Panc1 (cell line): ENCODE measurements around the gene CIB2. TPM values are rescaled to one million over a fixed set of nuclear protein-coding genes. Genes with fewer than 3 reads are reported as not detected.
A peak's percentile ranks its signal among the peaks of the same experiment; 100 is the strongest.

Experiments
- ATAC-seq: fragments of 200-7000 bp; cut with Tn5 transposase; 2 replicates; pipeline ENCODE4 v1.9.1; 2020; ENCODE audit warnings: mild to moderate bottlenecking, moderate library complexity
- BruUV-seq: library from RNA; stranded (reverse); fragments of 400-500 nt; replicated peaks from 2 replicates; lab custom pipeline; 2021; lab: Mats Ljungman, UMichigan
- CTCF ChIA-PET: fragments of 300-600 bp; sonication (Branson Sonifier 250); formaldehyde crosslinking; loops from one replicate; lab custom pipeline; 2022; ENCODE audit warnings: antibody characterized with exemption; lab: Charles Lee
- POLR2A ChIA-PET: fragments of 300-600 bp; sonication (Branson Sonifier 250); formaldehyde crosslinking; loops from one replicate; lab custom pipeline; 2022; ENCODE audit warnings: antibody characterized with exemption; lab: Charles Lee
- DNase-seq: peaks from one replicate; pipeline ENCODE4 v3.0.0-alpha.2; 2010; ENCODE audit warnings: low read depth, low spot score
- H3K27ac ChIP-seq: 2 replicates; pipeline ENCODE4 v1.5.1; 2011; ENCODE audit warnings: mild to moderate bottlenecking, low read length, inconsistent platforms
- H3K27me3 ChIP-seq: fragments of 200-500 bp; sonication (Bioruptor generic); 2 replicates; pipeline ENCODE4 v1.6.0; 2014; ENCODE audit warnings: low read length, inconsistent platforms; ENCODE audit not compliant: control insufficient read depth, insufficient read depth
- H3K36me3 ChIP-seq: fragments of 200-500 bp; sonication (Bioruptor generic); 2 replicates; pipeline ENCODE4 v1.5.1; 2014; ENCODE audit warnings: inconsistent platforms, mild to moderate bottlenecking, low read length, moderate library complexity; ENCODE audit not compliant: control insufficient read depth, insufficient read depth
- H3K4me1 ChIP-seq: 2 replicates; pipeline ENCODE4 v1.5.1; 2011; ENCODE audit warnings: inconsistent platforms, mild to moderate bottlenecking, low read length, moderate library complexity; ENCODE audit not compliant: control insufficient read depth, insufficient read depth
- H3K4me3 ChIP-seq, 2 experiments: 2 replicates each; pipeline ENCODE4 v1.5.1; 2011 to 2012; ENCODE audit warnings: low read depth in 2 of 2, low read length in 2 of 2, mild to moderate bottlenecking in 2 of 2, inconsistent platforms in 1 of 2, moderate library complexity in 1 of 2
- H3K9me3 ChIP-seq: fragments of 200-500 bp; sonication (Bioruptor generic); 2 replicates; pipeline ENCODE4 v1.5.1; 2014; ENCODE audit warnings: low read depth, mild to moderate bottlenecking, inconsistent platforms, low read length, moderate library complexity; ENCODE audit not compliant: control insufficient read depth, insufficient read depth
- POLR2AphosphoS5 ChIP-seq: IDR thresholded peaks from 2 replicates; pipeline ENCODE4 v1.6.1; 2012; ENCODE audit warnings: mild to moderate bottlenecking, low read depth, low read length, moderate library complexity
- SIN3A ChIP-seq: IDR thresholded peaks from 2 replicates; pipeline ENCODE4 v1.6.1; 2012; ENCODE audit warnings: low read depth, mild to moderate bottlenecking, low read length, moderate library complexity, borderline replicate concordance; ENCODE audit not compliant: insufficient read depth
- in situ Hi-C: cut with HindIII; loops from 2 replicates; pipeline ENCODE4 v1.10.0; 2016; ENCODE audit warnings: low sequenced_read_pairs, low pct_unique_long_range_greater_than_20kb
- intact Hi-C: fragments of 100-400 bp; cut with micrococcal nuclease; formaldehyde crosslinking; loops from one replicate; pipeline ENCODE4 v1.10.0; 2022; ENCODE audit not compliant: unreplicated experiment
- total RNA-seq: library from RNA; stranded (reverse); gene quantifications from one replicate; pipeline ENCODE4 v1.2.1, GENCODE V29; 2021; ENCODE audit not compliant: unreplicated experiment
- TF ChIP-seq, protein P1 (sequence below): fragments of 450-650 bp; IDR thresholded peaks from 2 replicates; pipeline ENCODE4 v1.5.1; 2017; ENCODE audit warnings: mild to moderate bottlenecking
- TF ChIP-seq, protein P2 (sequence below), 2 experiments: IDR thresholded peaks; 2 replicates each; pipeline ENCODE4 v1.6.1; 2011 to 2012; ENCODE audit warnings: low read depth in 2 of 2, control low read depth in 1 of 2, low read length in 1 of 2, mild to moderate bottlenecking in 1 of 2, moderate library complexity in 1 of 2; ENCODE audit not compliant: insufficient read depth in 1 of 2

The CIB2 gene
- total RNA-seq, 1 experiment from 2014 or later: 37.3 TPM

DNA sequence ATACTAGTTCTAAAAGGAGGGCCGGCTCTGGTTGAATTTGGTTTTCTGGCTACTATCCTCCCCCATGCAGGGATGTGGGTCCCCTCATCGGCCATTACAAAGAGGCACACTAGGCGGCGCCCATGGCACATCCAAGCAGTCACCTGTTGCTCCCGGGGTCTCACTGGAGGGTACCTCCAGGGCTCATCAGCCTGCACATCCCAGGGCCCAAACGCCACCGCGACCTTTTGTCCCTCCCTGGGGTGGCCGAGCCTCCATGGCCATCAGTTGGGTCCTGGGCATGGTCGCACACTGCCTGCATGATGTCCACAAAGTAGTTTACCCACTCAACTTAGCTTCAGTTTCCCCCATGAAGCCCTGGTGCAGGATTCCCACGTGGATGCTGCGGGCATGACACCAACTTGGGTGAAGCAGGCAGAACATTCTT, 46.2 kb upstream of the CIB2 start:
- in situ Hi-C loops: no loop called here
- peak; percentile 25 for DNase-seq

DNA sequence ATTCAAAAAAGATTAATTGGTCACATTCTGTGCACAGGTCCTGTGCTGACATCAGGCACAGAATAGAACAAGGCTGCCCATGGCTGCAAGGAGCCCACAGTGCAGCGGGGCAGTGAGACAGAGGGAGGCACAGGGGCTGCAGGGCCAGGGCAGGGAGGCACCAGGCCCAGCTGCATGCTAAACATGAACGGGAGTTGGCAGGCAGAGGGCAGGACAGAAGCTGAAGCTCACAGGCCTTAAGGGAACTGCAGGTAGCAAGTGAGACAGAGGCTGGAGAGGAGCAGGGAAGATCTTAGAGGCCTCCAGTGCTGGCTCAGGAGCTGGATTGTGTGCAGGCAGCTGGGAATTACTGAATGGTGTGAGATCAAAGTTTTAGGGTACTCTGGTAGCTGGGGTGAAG, 44.1 kb upstream of the CIB2 start:
- Histone ChIP-seq H3K9me3 (no peaks in the 10 kb centered on the region), H3K27ac (no peak overlapping the region), H3K4me1 (no peaks in the 10 kb centered on the region), H3K27me3 (no peaks in the 10 kb centered on the region), H3K36me3 (peaks cover 3% of the 10 kb centered on the region; the same call in 1 of the 2 replicates), H3K4me3 (no peak overlapping the region)
- no peak for DNase-seq
- TF ChIP-seq, protein P1, sequence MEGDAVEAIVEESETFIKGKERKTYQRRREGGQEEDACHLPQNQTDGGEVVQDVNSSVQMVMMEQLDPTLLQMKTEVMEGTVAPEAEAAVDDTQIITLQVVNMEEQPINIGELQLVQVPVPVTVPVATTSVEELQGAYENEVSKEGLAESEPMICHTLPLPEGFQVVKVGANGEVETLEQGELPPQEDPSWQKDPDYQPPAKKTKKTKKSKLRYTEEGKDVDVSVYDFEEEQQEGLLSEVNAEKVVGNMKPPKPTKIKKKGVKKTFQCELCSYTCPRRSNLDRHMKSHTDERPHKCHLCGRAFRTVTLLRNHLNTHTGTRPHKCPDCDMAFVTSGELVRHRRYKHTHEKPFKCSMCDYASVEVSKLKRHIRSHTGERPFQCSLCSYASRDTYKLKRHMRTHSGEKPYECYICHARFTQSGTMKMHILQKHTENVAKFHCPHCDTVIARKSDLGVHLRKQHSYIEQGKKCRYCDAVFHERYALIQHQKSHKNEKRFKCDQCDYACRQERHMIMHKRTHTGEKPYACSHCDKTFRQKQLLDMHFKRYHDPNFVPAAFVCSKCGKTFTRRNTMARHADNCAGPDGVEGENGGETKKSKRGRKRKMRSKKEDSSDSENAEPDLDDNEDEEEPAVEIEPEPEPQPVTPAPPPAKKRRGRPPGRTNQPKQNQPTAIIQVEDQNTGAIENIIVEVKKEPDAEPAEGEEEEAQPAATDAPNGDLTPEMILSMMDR: no peak
- TF ChIP-seq SIN3A: no peak
- TF ChIP-seq POLR2AphosphoS5: no peak
- TF ChIP-seq, protein P2, sequence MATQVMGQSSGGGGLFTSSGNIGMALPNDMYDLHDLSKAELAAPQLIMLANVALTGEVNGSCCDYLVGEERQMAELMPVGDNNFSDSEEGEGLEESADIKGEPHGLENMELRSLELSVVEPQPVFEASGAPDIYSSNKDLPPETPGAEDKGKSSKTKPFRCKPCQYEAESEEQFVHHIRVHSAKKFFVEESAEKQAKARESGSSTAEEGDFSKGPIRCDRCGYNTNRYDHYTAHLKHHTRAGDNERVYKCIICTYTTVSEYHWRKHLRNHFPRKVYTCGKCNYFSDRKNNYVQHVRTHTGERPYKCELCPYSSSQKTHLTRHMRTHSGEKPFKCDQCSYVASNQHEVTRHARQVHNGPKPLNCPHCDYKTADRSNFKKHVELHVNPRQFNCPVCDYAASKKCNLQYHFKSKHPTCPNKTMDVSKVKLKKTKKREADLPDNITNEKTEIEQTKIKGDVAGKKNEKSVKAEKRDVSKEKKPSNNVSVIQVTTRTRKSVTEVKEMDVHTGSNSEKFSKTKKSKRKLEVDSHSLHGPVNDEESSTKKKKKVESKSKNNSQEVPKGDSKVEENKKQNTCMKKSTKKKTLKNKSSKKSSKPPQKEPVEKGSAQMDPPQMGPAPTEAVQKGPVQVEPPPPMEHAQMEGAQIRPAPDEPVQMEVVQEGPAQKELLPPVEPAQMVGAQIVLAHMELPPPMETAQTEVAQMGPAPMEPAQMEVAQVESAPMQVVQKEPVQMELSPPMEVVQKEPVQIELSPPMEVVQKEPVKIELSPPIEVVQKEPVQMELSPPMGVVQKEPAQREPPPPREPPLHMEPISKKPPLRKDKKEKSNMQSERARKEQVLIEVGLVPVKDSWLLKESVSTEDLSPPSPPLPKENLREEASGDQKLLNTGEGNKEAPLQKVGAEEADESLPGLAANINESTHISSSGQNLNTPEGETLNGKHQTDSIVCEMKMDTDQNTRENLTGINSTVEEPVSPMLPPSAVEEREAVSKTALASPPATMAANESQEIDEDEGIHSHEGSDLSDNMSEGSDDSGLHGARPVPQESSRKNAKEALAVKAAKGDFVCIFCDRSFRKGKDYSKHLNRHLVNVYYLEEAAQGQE (IDR thresholded peaks at IDR 0.05; ENCODE audit: insufficient read depth in 1 of 2, low read depth in 2 of 2, low read length in 1 of 2): no peak
- in situ Hi-C loops: no loop called here
- peak; percentile 43; the same call in 1 of the 2 replicates for ATAC-seq
- ChIA-PET POLR2A (interaction anchor here (0.5 kb wide), 1 partner anchor 65 kb away, joined by 6 read pairs; no protein-coding TSS in a partner anchor), CTCF (interaction anchor here (1.6 kb wide), 1 partner anchor 20 kb away, joined by 4 read pairs; no protein-coding TSS in a partner anchor)
- intact Hi-C loops: no loop called here
- BruUV-seq: no TSS peak

More for the DNA sequence above, 46.2 kb upstream of the CIB2 start:
- H3K4me3 ChIP-seq: no peak overlapping the region
- TF ChIP-seq POLR2AphosphoS5: no peak
- TF ChIP-seq, protein P1: peak; percentile 92
- ChIA-PET POLR2A (no interaction called here), CTCF (interaction anchor here (0.7 to 2.3 kb wide), 5 partner anchors 18 to 274 kb away, joined by 3 to 8 read pairs (median 3); no protein-coding TSS in a partner anchor)
- no peak overlapping the region for H3K27ac ChIP-seq
- ATAC-seq: peak; percentile 79
- no TSS peak for BruUV-seq
- intact Hi-C loops: loop anchor here (1.0 kb wide), 1 partner anchor 64 kb away; no protein-coding TSS in a partner anchor
- H3K27me3 ChIP-seq: no peaks in the 10 kb centered on the region
- H3K36me3 ChIP-seq: no peaks in the 10 kb centered on the region
- H3K9me3 ChIP-seq: no peaks in the 10 kb centered on the region
- H3K4me1 ChIP-seq: no peaks in the 10 kb centered on the region
